Left lung (tissue), 10 donors: ENCODE measurements around the gene BOD1L1. TPM values are rescaled to one million over a fixed set of nuclear protein-coding genes. Genes with fewer than 3 reads are reported as not detected.

Source experiments
- ATAC-seq: fragments of 200-7000 bp; cut with Tn5 transposase; one replicate; pipeline ENCODE4 v1.9.1; 2020; ENCODE audit warnings: moderate library complexity
- DNase-seq, 4 donors: peaks; one replicate each; pipeline ENCODE4 v3.0.0-alpha.2; 2013 to 2020
- H3K27ac ChIP-seq, 2 donors: fragments of 200-600 bp; sonication (generic) in 1 of 2; one replicate each; pipeline versions ENCODE4 v1.5.0 to v1.8.0; 2020 to 2021
- H3K27me3 ChIP-seq, 2 donors: fragments of 200-600 bp; sonication (generic) in 1 of 2; one replicate each; pipeline versions ENCODE4 v1.5.0 to v1.8.0; 2020 to 2021
- H3K36me3 ChIP-seq, 2 donors: fragments of 200-600 bp; sonication (generic) in 1 of 2; one replicate each; pipeline versions ENCODE4 v1.5.0 to v1.8.0; 2020 to 2021
- H3K4me1 ChIP-seq, 2 donors: fragments of 200-600 bp; one replicate each; pipeline ENCODE4 v1.8.0; 2021
- H3K4me3 ChIP-seq, 2 donors: fragments of 200-600 bp; sonication (generic) in 1 of 2; one replicate each; pipeline versions ENCODE4 v1.5.0 to v1.8.0; 2020 to 2021; ENCODE audit warnings: mild to moderate bottlenecking in 1 of 2
- H3K9me3 ChIP-seq, 2 donors: fragments of 200-600 bp; sonication (generic) in 1 of 2; one replicate each; pipeline versions ENCODE4 v1.5.0 to v1.8.0; 2020 to 2021
- intact Hi-C, 2 donors: fragments of 100-400 bp; cut with DNase I; formaldehyde crosslinking; loops; one replicate each; pipeline versions ENCODE4 v1.11.2 to v1.14.2; 2022
- polyA plus RNA-seq, 6 donors: library from polyadenylated mRNA; unstranded; fragments of 120-200 nt; gene quantifications; one replicate each; pipeline ENCODE4 v1.2.1, GENCODE V29; 2013; ENCODE audit not compliant: insufficient read length in 6 of 6
- total RNA-seq, 2 donors: library from RNA; stranded (reverse); fragmentation: NEBNext Ultra II Directional; extraction: Animal tissue kit (Norgen Biotek cat#: 25700); gene quantifications; one replicate each; pipeline ENCODE4 v1.2.1, GENCODE V29; 2021
- TF ChIP-seq, protein P1 (sequence below), 2 donors: fragments of 200-600 bp; sonication (generic) in 1 of 2; IDR thresholded peaks; one replicate each; pipeline versions ENCODE4 v1.5.0 to v1.8.0; 2021; ENCODE audit warnings: antibody characterized with exemption in 2 of 2
- donor health status: DM: no; HTN: yes; CAD: no.
- donor health status: DM: no; HTN: no; CAD: no.

BOD1L1 gene
- total and polyA plus RNA-seq, 8 donors = 25.9 to 78.0 (median 60.5) TPM

DNA sequence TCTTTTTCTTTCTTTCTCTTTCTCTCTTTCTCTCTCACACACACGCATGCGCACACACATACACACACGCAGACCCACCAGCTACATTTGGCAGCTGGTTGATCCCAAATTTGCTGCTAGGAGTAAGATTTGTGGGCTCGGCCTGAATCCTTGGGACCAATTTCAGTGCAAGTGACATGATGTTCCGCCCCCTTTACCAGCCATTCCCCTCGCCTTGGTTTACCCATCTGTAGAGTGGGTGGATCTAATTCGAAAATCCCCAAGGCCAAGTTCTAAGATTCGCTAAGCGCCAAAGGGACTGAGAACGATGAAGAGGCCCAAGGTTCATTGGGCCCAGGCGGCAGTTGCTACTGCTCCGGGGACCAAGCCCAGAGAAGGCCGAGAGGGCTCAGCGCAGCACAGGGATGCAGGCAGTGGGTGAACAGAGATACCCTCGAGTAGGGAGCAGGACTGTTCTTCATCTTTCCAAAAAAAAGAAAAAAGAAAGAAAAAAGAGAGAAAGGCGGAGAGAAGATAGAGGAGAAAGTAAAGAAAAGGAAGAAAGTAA lies 89.0 kb downstream of the BOD1L1 start:
- Histone ChIP-seq H3K9me3 (no peaks in the 10 kb centered on the region), H3K4me1 (peaks cover 0 to 19% of the 10 kb centered on the region in 2 donors), H3K36me3 (no peaks in the 10 kb centered on the region), H3K27me3 (peaks cover 100% of the 10 kb centered on the region in 2 donors), H3K27ac (no peak overlapping the region), H3K4me3 (no peak overlapping the region)
- ATAC-seq (no peak), DNase-seq (no peak)
- intact Hi-C loops = no loop called here
- TF ChIP-seq, protein P1, sequence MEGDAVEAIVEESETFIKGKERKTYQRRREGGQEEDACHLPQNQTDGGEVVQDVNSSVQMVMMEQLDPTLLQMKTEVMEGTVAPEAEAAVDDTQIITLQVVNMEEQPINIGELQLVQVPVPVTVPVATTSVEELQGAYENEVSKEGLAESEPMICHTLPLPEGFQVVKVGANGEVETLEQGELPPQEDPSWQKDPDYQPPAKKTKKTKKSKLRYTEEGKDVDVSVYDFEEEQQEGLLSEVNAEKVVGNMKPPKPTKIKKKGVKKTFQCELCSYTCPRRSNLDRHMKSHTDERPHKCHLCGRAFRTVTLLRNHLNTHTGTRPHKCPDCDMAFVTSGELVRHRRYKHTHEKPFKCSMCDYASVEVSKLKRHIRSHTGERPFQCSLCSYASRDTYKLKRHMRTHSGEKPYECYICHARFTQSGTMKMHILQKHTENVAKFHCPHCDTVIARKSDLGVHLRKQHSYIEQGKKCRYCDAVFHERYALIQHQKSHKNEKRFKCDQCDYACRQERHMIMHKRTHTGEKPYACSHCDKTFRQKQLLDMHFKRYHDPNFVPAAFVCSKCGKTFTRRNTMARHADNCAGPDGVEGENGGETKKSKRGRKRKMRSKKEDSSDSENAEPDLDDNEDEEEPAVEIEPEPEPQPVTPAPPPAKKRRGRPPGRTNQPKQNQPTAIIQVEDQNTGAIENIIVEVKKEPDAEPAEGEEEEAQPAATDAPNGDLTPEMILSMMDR (IDR thresholded peaks at IDR 0.05) = no peak

DNA sequence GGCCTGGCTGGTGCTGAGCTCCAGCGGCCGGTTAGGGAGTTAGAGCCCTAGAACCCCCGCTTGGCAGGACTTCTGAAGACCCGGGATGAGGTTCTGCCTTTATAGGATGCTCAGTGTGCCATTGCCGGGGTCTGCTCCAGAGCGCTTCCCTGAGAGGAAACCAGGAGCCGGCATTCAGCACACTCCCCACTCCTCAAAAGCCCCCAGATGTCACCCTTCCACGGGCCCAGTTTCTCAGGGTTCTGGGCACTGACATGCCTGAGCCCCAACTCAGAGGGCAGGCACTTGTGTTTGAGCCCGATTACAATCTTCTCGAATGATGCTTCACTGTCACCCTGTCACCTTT lies 89.7 kb downstream of the BOD1L1 start:
- Histone ChIP-seq H3K27me3 (peaks cover 98 to 100% of the 10 kb centered on the region in 2 donors), H3K27ac (no peak overlapping the region), H3K36me3 (no peaks in the 10 kb centered on the region), H3K9me3 (no peaks in the 10 kb centered on the region), H3K4me1 (peaks cover 0 to 19% of the 10 kb centered on the region in 2 donors), H3K4me3 (no peak overlapping the region)
- ATAC-seq (no peak), DNase-seq (no peak)
- intact Hi-C loops = no loop called here
- TF ChIP-seq, protein P1 (IDR thresholded peaks at IDR 0.05) = no peak

GRCh38 chr4:13537011-13537831 lies 90.3 kb downstream of the BOD1L1 start:
- TF ChIP-seq, protein P1 (IDR thresholded peaks at IDR 0.05) = no peak

GRCh38 chr4:13536607-13537006 lies 90.9 kb downstream of the BOD1L1 start:
- Histone ChIP-seq H3K36me3 (no peaks in the 10 kb centered on the region), H3K4me1 (peaks cover 0 to 10% of the 10 kb centered on the region in 2 donors), H3K27ac (no peak overlapping the region), H3K4me3 (no peak overlapping the region), H3K27me3 (peaks cover 98 to 100% of the 10 kb centered on the region in 2 donors), H3K9me3 (no peaks in the 10 kb centered on the region)
- intact Hi-C loops = no loop called here
- ATAC-seq (no peak), DNase-seq (no peak)
- TF ChIP-seq, protein P1 (IDR thresholded peaks at IDR 0.05) = no peak

More at GRCh38 chr4:13537011-13537831, 90.3 kb downstream of the BOD1L1 start:
- Histone ChIP-seq H3K27ac (no peak overlapping the region), H3K27me3 (peaks cover 98 to 100% of the 10 kb centered on the region in 2 donors), H3K9me3 (no peaks in the 10 kb centered on the region), H3K4me3 (no peak overlapping the region), H3K4me1 (peaks cover 0 to 16% of the 10 kb centered on the region in 2 donors), H3K36me3 (no peaks in the 10 kb centered on the region)
- ATAC-seq (no peak), DNase-seq (no peak)
- intact Hi-C loops = no loop called here

GRCh38 chr4:13535708-13536361 lies 91.7 kb downstream of the BOD1L1 start:
- TF ChIP-seq, protein P1 (IDR thresholded peaks at IDR 0.05) = no peak
- H3K9me3 ChIP-seq = no peaks in the 10 kb centered on the region
- peaks cover 98 to 100% of the 10 kb centered on the region in 2 donors for H3K27me3 ChIP-seq
- ATAC-seq (no peak), DNase-seq (no peak)
- H3K4me3 ChIP-seq = no peak overlapping the region
- H3K4me1 ChIP-seq = peaks cover 0 to 16% of the 10 kb centered on the region in 2 donors
- H3K27ac ChIP-seq = no peak overlapping the region
- no peaks in the 10 kb centered on the region for H3K36me3 ChIP-seq
- intact Hi-C loops = no loop called here
